ENCODE data around the gene SPATA32. TPM values are rescaled to one million over a fixed set of nuclear protein-coding genes. Genes with fewer than 3 reads are reported as not detected.

Gene SPATA32
- total RNA-seq, 1 donor from 2014 or later, result not detected

- intact Hi-C loops (cut with DNase I), result no loop called here
Measured at GRCh38 chr17:45242029-45242414, 19.9 kb downstream of the SPATA32 start.

GRCh38 chr17:45241328-45242028, 20.4 kb downstream of the SPATA32 start:
- peak overlapping the region; percentile 18 to 43 for H3K4me3 ChIP-seq
- H3K27ac ChIP-seq, result no peak overlapping the region
- H3K4me1 ChIP-seq, result peaks cover 5 to 6% of the 10 kb centered on the region in 2 donors
- no peaks in the 10 kb centered on the region for H3K36me3 ChIP-seq
- intact Hi-C loops (cut with DNase I), result no loop called here
- no peaks in the 10 kb centered on the region for H3K9me3 ChIP-seq
- TF ChIP-seq CTCF (IDR thresholded peaks at IDR 0.05), result no peak
- peaks cover 8% of the 10 kb centered on the region for H3K27me3 ChIP-seq
- DNase-seq (ENCODE audit: low spot score in 2 of 2), result no peak

More at GRCh38 chr17:45242029-45242414, 19.9 kb downstream of the SPATA32 start:
- H3K27ac ChIP-seq, result no peak overlapping the region
- H3K4me1 ChIP-seq, result peaks cover 8 to 10% of the 10 kb centered on the region in 2 donors
- no peak for TF ChIP-seq CTCF (IDR thresholded peaks at IDR 0.05)
- peaks cover 8% of the 10 kb centered on the region for H3K27me3 ChIP-seq
- no peak for DNase-seq (ENCODE audit: low spot score in 2 of 2)
- peak overlapping the region; percentile 18 to 43 for H3K4me3 ChIP-seq
- H3K9me3 ChIP-seq, result no peaks in the 10 kb centered on the region
- H3K36me3 ChIP-seq, result no peaks in the 10 kb centered on the region

- DNase-seq (ENCODE audit: low spot score in 2 of 2), result no peak
- no peak for TF ChIP-seq CTCF (IDR thresholded peaks at IDR 0.05)
- Histone ChIP-seq H3K36me3 (no peaks in the 10 kb centered on the region), H3K27me3 (peaks cover 8% of the 10 kb centered on the region), H3K27ac (no peak overlapping the region), H3K9me3 (no peaks in the 10 kb centered on the region), H3K4me3 (peak overlapping the region in 1 of 2 donors; percentile 43), H3K4me1 (peaks cover 5% of the 10 kb centered on the region in 2 donors)
- intact Hi-C loops (cut with DNase I), result no loop called here
Measured at GRCh38 chr17:45240905-45241327, 21.0 kb downstream of the SPATA32 start.

GRCh38 chr17:45238155-45238774, 23.6 kb downstream of the SPATA32 start:
- peaks cover 5% of the 10 kb centered on the region in 2 donors for H3K4me1 ChIP-seq
- no peak for TF ChIP-seq CTCF (IDR thresholded peaks at IDR 0.05)
- no peak overlapping the region for H3K4me3 ChIP-seq
- DNase-seq (ENCODE audit: low spot score in 2 of 2), result no peak
- intact Hi-C loops (cut with DNase I), result no loop called here
- H3K9me3 ChIP-seq, result no peaks in the 10 kb centered on the region
- peaks cover 8% of the 10 kb centered on the region for H3K27me3 ChIP-seq
- H3K36me3 ChIP-seq, result no peaks in the 10 kb centered on the region
- H3K27ac ChIP-seq, result no peak overlapping the region

- no peak for DNase-seq (ENCODE audit: low spot score in 2 of 2)
- intact Hi-C loops (cut with DNase I), result no loop called here
- no peak for TF ChIP-seq CTCF (IDR thresholded peaks at IDR 0.05)
- H3K27me3 ChIP-seq, result peaks cover 8% of the 10 kb centered on the region
- H3K4me3 ChIP-seq, result no peak overlapping the region
- H3K27ac ChIP-seq, result no peak overlapping the region
- H3K36me3 ChIP-seq, result no peaks in the 10 kb centered on the region
- peaks cover 5% of the 10 kb centered on the region in 2 donors for H3K4me1 ChIP-seq
- H3K9me3 ChIP-seq, result no peaks in the 10 kb centered on the region
Measured at GRCh38 chr17:45237686-45238085, 24.2 kb downstream of the SPATA32 start.
